Measurements from ENCODE around the gene COL28A1. TPM values are rescaled to one million over a fixed set of nuclear protein-coding genes. Genes with fewer than 3 reads are reported as not detected.

Gene COL28A1
- total RNA-seq = under 0.01 TPM in 2 replicates

DNA sequence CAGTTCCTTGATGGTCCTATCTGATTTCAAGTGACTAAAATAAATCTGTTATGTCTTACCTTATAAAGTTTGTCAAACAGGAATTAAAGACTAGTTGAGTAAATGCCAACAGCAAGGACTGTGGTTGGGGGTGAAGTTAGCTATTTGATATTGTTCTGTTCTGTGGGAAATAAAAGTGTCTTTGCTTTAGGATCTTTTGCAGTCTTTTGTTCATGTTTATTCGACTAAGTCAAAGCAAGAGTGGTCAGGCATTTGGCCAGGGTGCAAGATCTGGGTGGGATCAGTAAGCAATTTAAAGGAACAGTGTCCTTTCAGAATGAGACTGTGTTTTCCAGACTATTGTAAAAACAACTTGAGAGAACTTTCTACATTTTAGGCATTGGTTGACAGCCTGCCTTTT is at the start of gene COL28A1:
COL28A1 (minus strand) TSS at position 183 of the 400 bp plus-strand sequence. CDS start 2,998 bp downstream, outside the sequence.
- DNase-seq (ENCODE audit: low read depth) = no peak
- no peak within 1 kb of the TSS for H3K4me3 ChIP-seq (ENCODE audit: low read depth, low read length)
- no peak for TF ChIP-seq CTCF (IDR thresholded peaks at IDR 0.05; ENCODE audit: insufficient read depth, low read depth, low read length)

- no peak for TF ChIP-seq CTCF (IDR thresholded peaks at IDR 0.05; ENCODE audit: insufficient read depth, low read depth, low read length)
- no peak overlapping the region for H3K4me3 ChIP-seq (ENCODE audit: low read depth, low read length)
- no peak for DNase-seq (ENCODE audit: low read depth)
Measured at GRCh38 chr7:7584653-7585052, 49.0 kb upstream of the COL28A1 start.

DNA sequence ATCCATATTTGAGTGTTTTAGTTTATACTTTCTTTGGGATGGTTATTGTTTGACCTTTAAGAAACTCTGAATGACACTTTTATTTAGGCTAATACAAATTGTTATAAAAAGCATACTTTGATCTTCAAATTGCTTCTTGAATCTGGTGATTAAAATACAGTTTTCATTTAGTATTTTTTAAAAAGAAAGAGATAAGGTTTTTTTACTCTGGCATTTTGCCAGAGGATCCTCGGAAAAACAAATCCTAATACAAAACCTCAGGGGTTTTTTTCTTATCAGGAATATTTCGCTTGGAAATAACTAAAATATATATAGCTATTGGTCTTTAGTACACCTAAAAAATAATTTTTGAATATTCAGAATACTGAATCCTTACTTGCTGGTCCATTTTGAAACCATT is 48.1 kb upstream of the COL28A1 start:
- no peak overlapping the region for H3K4me3 ChIP-seq (ENCODE audit: low read depth, low read length)
- DNase-seq (ENCODE audit: low read depth) = no peak
- TF ChIP-seq CTCF (IDR thresholded peaks at IDR 0.05; ENCODE audit: insufficient read depth, low read depth, low read length) = no peak

DNA sequence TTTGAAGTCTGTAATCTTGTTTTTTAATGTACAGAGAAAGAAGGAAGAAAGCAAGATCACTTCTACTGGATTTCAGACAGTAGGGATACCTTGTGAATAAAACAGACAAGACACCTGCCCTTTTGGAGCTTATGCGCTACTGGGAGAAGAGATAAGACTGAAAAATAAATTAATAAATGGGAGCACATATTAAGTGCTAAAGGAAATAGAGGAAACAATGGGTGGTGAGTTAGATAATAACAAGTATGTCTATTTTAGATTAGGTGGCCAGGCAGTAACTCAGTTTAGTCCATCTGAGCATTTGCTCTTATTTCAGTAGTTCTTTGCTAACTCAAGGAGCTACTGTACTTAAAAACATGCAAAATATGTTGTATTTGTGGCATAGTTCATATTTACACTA is 46.9 kb upstream of the COL28A1 start:
- no peak for DNase-seq (ENCODE audit: low read depth)
- TF ChIP-seq CTCF (IDR thresholded peaks at IDR 0.05; ENCODE audit: insufficient read depth, low read depth, low read length) = no peak
- H3K4me3 ChIP-seq (ENCODE audit: low read depth, low read length) = no peak overlapping the region

- DNase-seq (ENCODE audit: low read depth) = no peak
- H3K4me3 ChIP-seq (ENCODE audit: low read depth, low read length) = no peak overlapping the region
- TF ChIP-seq CTCF (IDR thresholded peaks at IDR 0.05; ENCODE audit: insufficient read depth, low read depth, low read length) = no peak
Measured at GRCh38 chr7:7581531-7582179, 46.0 kb upstream of the COL28A1 start.

GRCh38 chr7:7579638-7580037 is 44.0 kb upstream of the COL28A1 start:
- TF ChIP-seq CTCF (IDR thresholded peaks at IDR 0.05; ENCODE audit: insufficient read depth, low read depth, low read length) = no peak
- DNase-seq (ENCODE audit: low read depth) = no peak
- H3K4me3 ChIP-seq (ENCODE audit: low read depth, low read length) = no peak overlapping the region

DNA sequence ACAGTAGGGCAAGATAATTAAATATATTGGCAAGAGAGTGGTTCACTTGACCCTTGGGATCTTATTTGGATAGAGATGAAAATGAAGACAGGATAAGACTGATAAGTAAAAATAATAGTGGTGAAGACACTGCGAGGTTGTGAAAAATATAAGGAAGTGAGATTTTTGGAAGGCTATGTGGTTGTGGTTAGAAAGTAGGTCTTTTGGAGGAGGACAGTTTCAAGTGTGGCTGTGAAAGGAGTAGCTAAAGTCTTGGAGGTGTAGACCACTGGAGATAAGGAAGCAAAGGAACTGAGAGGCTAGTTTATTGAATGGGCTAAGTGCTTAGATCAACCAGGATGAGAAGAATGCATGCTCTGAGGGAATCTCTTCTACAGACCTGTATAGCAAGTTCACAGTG is 42.2 kb upstream of the COL28A1 start:
- H3K4me3 ChIP-seq (ENCODE audit: low read depth, low read length) = no peak overlapping the region
- TF ChIP-seq CTCF (IDR thresholded peaks at IDR 0.05; ENCODE audit: insufficient read depth, low read depth, low read length) = no peak
- no peak for DNase-seq (ENCODE audit: low read depth)

All from fibroblast of villous mesenchyme (primary cell).